ENCODE data around the gene MYO1E.
"Not testable (repeated sequence)": the region's sequence is repeated elsewhere in the genome, so short reads cannot be mapped to it uniquely, and the experiment has no call there.

The MYO1E gene

DNA sequence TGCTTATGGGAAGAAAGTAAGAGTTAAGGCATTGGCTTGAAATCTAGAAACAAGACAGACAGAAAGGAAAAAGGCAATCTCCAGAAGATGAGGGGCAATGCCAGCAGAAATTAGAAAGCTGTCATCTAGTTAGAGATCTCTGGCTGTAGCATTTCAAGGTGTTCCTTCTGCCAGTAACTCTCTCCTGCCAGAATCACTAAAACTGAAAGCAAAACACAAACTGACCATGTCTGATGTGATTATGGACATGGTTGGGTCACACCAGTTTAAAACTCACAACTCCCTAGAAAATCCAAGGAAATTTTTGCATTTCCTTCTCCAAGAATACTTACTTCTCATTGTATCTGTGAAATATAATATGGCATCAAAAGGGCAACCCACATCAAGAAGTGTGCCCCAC, 83.1 kb downstream of the MYO1E start:
- DNase-seq, result no peak

DNA sequence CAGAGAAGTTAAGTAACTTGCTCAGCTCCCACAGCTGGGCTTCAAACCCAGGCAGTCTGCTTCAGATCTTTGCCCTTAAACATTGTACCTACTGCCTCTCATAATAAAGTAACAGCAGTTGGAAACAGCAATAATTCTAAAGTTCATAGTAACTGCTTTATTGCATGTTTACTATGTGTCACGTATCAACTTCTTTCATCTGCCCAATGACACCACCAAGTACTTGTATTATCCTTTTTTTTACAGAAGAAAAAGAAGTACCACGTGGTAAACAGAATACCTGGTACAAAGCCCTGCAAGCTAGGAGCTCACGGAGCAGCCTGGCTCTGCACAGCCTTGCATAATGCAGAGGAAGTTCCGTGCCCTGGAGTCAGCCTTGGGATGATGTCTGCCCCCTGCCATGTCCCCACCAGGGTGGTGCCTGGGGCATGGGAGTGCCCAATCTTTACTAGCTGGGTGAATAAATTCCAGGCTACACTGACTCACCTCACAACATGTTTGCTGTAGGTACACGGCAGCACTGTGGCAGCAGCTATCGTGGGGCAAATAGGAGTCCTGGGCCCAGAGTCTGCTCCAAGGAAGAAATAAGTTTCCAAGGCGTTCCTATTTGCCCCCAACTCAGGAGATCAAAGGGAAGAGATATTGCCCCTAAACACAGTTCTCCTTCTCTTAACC, 88.8 kb downstream of the MYO1E start:
- DNase-seq, result no peak

DNA sequence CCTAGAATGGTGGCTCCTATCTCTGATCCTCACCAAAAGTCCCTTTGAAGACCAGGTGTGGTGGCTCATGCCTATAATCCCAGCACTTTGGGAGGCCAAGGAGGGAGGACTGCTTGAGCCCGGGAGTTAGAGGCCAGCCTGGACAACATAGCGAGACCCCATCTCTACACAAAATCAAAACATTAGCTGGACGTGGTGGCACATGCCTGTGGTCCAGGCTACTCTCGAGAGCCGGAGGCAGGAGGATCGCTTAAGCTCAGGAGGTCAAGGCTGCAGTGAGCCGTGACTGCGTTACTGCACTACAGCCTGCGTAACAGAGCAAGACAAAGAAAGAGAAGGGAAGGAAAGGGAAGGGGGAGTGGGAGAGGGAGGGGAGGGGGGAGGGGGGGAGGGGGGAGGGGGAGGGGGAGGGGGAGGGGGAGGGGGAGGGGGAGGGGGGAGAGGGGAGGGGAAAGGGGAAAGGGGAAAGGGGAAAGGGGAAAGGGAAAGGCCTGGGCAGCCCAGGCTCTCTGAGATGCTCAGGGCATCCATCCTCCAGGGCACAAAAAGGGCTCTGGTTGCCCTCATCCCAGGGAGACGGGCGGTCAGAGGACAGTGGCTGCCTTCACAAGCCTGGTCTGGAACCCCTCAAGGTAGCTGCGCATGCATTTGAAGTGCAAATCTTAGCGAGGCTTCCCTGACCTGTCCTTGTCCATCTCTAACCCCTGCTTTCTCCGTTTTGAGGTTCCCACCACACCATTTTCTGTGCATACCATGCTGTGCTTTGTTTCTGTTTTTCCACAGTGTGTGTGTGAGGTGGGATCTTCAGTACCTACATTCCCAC, 89.9 kb downstream of the MYO1E start:
- no peak for DNase-seq

DNA sequence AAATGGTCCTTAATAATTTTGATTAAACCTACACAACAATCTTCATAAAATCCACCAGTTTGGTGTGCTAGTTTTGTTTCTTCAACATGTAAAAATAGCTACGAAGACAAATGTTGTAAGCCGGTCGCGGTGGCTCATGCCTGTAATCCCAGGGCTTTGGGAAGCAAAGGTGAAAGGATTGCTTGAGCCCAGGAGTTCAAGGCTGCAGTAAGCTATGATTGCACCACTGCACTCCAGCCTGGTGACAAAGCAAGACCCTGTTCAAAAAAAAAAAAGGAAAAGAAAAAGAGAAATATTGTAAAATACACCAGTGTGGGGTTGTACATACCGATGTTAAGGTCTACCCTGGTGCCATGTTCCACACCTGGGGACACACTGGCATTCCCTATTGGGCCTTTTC, 91.0 kb downstream of the MYO1E start:
- no peak for DNase-seq

DNA sequence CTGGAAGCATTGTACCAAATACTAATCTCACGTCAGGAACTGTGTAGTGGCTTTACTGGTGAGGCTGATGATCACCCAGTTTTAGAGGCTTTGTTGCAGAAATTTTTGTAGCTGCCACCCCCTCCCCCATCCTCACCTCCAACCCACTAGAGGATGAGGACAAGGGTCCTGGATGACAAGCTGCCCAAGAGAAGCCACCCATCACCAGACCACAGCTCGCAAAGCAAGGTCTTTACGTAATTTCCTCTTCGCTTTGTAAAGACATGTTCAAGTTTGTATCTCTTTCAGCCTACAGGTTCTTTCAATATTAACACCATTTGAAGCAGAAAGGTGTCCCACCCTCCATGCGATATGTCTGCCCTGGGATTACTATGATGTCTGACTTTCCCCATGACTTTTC, 91.8 kb downstream of the MYO1E start:
- no peak for DNase-seq

DNA sequence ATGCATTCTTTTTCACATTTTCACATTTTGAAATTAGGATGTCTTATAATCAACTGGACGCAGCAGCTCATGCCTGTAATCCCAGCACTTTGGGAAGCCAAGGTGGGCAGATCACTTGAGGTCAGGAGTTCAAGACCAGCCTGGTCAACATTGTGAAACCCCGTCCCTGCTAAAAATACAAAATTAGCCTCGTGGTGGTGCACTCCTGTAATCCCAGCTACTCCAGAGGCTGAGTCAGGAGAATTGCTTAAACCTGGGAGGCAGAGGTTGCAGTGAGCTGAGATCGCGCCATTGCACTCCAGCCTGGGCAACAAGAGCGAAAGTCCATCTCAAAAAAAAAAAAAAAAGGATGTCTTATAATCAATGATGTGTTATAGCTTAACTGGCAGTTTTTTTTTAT, 92.4 kb downstream of the MYO1E start:
- DNase-seq, result not testable (repeated sequence)

DNA sequence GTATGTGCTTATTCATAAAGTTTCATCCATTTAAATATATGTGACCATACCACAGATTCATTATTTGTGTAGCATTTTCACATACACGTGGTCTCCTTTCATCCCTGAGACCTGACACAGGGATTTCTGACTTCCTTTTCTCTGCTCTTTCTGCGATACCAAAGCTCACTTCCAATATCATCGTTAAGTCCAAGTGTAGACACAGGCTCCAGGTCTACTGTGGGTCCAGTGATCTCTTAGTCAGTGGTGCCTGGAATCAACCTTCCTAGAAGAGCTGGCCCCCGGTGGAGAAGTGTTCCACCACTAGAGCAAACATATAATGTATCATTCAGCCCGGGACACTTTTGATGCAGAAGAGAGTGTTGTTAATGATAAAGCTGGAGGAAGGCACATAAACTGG, 93.6 kb downstream of the MYO1E start:
- DNase-seq, result no peak

DNA sequence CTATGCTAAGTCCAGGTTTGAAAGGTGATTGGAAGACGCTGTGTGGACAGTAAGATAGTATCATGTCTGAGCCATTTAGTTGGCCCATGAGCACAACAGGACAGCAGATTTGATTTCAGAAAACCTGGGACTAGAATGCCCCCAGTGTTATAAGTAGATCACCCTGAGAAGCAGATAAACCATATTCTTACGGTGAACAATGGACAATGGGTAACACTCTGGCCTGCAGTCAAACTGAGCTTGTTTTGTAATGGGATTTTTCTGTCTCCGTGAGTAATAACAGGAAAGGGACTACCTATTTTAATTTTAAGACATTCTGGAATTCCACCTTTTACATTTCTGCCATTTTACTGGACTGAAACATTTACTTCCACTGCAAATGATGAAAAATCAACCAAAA, 94.6 kb downstream of the MYO1E start:
- DNase-seq, result no peak

DNA sequence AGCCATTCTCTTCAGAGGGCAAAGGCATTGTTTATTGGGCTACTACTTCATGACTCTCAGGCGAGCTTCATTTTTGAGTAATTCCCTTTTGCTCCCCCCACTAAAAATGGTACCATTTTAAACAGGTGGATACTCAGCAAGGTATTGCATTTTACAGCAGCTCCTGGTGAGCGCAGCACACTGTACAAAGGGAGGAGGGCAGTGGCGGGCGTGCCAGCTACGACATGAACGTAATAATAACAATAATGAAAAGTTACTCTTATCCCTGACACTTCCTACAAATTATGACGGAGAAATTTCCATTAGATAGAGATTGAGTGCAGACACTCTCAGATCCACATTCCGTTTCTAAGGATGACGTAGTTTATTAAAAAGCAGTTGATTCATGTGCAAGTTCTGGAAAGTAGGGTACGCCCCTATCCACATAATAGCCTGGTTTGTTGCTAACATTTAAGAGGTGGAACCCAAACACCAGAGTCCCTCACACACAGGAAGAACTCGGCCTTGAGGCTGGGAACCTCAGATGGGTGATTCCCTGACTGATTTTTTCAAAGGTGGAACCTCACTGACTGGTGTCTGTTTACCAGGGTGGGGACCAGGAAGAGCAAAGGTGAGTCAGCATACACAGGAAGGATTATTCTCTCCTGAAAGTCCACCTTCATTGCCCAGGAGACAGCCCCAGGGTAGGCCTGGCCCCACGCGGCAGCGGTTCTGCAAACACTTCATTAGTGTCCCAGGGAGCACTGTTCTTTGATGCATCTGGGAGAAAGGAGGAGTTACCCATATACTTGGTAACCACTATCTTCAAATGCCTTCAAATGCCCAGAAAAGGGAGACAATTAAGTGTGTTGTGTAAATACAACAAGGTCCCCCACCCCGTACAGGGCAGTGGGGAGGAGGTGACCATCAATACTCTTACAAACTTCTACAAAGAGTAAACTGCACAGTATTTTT, 96.2 kb downstream of the MYO1E start:
- DNase-seq, result no peak

DNA sequence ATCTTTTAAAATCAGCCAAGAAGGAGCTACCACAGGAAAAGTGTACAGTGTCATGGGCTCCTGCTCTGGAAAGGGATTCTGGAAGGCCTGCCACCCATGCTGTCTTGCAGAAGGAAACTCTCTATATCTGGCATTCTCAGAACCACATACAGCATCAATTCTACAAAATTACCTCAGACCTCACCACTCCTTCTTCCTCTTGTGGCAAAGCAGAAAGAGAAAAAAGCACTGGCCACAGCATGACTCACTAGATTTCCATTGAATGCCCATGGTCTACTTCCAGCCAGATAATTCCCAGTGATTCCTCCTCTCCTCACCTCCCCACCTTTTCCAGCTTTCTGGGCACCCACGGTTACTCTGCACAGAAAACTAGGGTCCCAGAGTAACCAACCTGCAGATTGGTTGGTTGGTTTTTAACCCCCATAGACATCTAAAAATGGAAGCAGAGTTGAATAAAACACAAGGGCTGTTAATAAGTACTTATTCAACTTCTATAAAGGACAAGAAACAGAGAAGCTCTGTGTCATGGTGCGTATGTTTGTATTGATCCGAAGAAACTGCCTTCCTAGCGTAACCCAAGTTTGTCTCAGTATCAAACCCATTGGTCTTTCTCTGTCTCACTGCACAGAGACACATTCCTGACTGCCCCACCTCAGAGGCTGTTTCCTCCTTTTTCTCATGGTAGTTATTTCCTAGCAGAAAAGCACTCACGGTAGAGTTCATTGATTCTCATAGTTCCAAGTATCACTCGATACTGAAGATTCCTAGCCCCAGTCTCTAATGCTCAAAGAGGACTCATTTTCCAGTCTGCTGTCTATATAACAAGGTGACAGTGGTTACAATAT, 98.3 kb downstream of the MYO1E start:
- no peak for DNase-seq

DNA sequence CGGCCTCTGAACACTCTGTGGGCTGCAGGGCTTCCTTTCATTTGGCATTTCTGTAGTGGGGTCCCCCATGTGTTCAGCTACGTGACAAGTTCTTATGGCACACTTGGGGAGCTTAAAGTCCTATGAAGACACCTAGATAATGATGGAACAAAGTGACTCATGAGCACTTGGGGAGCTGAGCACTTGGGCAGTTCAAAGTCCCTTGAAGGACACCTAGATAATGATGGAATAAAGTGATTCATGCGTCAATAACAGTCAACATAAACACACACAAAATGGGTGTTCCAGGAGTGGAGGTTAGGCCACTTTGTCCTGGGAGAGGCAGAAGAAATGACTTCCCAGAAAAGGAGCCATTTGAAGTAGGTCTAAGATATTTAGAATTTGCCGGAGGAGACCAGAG, 99.4 kb downstream of the MYO1E start:
- no peak for DNase-seq

DNA sequence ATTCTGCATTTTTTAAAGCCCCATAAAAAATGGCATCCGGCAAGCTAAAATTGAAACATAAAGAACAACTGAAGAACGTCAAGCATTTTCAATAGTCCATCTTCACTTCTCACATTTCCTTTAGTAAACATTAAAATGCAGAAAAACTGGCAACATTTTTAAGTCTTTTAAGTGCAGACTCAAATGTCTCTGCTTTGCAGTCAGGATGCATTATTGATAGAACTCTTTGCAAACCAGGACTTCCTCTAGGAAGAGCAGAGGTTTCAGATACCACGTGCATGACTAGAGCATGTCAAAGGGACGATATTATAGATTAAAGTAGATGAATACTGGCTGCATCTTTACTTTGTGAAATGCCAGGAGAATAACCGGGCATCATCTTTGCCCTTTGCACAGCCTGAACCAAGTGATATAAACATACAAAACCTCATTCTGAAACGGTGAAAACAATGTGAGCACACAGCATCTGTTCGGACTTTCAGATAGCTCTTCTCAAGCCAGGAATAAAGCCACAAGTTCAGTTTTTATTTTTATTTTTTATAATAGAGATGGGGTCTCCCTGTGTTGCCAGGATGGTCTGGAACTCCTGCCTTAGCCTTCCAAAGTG, 101.0 kb downstream of the MYO1E start:
- no peak for DNase-seq

DNA sequence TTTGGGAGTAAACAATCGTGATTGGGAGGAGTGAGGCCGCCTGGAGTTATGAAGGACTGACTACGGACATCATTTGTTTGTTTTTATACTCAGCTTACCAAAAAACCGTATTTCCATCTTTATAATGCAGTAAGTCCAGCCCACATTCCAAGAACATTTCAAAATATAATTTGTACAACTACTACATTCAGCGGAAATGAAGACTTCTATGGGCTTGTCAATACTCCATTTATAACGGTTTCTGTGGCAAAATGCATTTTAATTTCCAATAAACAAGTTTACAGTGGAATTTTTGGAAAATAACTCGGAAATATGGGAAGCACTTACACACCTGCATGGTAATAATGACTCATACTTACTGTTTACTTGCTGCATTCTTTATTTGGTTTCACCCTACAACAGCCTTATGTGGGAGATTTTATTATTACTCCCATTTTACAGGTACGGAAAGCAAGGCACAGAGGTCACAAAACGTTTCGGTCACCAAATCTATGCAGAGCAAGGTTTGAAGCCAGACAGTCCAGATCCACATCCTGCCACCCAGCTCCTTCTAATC, 103.7 kb downstream of the MYO1E start:
- no peak for DNase-seq

DNA sequence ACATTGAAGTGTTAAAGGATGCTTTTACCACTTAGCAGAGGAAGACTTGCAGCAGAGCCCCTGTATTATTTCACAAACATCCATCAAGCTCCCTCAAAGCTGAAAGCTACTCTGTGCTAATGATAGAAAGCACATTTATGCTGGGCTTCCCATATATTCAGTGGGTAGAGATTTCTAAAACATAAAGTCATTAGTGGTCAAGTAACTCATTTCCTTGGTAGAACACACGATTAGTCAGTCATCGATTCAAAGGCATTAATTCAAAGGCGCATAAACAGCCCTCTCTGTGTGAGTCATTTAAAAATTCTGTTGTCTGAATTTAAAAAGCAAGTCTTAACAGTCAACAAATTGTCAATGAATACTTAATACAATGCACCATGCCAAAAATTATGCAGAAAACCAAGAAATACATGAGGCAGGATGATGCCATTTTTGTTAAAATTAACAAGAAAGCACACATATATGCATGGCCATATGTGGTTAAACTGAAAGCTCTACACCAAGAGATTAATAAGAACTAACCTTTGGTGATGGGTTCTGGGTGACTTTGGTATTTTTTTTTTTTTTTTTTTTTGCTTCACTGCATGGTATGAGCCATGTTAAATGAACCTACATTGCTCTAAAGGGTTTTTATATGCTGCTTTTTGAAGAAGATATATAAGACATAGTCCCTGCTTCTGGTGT, 104.4 kb downstream of the MYO1E start:
- DNase-seq, result no peak

DNA sequence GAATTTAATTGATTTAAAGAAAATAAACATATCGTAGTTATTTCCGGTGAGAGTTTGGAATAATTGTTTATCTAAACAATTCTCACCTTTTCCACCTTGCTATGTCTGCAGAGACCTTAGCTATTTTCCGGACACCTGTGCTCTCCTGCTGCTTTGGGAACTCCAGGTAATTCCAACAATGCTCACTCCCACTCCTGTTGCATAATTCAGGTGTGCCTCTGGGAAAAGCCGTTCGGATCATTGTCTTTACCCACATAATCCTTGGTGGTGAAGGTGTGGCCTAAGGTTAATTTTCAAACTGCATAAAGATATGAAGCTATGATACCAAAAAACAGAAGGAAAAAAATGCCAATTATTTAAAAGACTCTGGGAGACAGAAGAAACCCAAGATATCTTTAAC, 106.6 kb downstream of the MYO1E start:
- DNase-seq, result no peak

DNA sequence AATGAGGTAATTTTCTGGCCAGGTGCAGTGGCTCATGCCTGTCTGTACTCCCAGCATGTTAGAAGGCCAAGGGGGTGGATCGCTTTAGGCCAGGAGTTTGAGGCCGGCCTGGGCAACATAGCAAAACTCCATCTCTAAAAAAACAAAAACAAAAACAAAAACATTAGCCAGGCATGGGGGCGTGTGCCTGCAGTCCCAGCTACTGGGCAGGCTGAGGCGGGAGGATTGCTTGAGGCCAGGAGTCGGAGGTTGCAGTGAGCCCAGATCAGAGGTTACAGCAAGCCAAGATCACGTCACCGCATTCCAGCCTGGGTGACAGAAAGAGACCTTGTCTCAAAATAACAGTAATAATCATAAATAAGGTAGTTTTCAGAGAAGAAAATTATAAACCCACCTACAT, 110.4 kb downstream of the MYO1E start:
- no peak for DNase-seq

DNA sequence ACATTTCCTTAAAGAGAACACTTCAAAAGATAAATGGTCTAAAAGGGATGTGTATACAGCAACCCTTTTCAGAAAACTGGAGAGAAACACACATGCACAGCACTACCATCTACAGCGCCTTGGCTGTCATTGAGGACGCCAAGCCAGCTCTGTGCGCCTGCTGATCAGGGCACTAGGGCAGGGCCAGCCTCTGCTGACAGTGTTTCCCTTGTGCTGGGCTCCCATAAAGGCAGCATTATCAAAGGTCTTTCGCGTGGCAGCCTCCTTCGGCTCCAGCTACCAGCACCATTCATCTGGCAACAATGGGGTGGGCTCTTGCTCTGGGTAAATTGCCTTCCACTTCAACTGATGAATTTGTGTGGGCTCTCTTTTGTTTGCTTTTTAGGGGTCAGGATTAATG, 112.6 kb downstream of the MYO1E start:
- no peak for DNase-seq

DNA sequence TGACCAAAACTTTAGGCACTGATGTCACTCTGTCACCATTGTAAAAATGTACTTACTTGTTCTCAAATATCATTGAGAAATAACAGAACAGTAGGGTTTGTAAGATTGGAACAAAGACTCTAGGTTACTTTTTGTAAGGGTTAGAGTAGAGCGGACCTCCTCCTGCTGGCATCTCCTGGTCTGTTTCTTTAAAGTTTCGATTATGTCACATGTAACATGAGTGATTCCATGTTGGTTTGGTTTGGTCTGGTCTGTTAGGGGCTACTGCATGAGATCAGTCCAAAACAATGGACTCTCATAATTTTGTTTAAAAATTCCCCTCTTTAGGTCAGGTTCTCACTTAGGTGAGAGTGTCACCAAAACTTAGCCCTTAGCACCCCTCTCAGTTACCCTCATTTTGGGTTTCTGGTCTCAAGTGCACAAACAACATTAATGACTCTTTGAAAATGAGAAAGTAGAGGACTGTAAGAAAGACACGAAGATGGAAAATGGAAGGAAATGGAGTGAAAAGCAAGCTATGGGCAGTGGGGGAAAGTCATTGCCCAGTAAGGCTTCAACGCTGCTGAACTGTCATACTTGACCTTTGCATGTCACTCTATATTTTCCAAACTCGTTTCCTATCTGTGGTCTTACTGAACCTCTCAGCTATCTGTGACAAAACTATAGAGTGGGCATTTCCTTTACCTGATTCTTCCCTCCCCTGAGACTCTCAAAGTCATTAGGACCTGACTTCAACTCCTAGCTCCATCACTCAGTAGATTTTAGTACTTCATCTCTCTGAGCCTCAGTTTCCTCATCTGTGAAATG, 113.3 kb downstream of the MYO1E start:
- no peak for DNase-seq

DNA sequence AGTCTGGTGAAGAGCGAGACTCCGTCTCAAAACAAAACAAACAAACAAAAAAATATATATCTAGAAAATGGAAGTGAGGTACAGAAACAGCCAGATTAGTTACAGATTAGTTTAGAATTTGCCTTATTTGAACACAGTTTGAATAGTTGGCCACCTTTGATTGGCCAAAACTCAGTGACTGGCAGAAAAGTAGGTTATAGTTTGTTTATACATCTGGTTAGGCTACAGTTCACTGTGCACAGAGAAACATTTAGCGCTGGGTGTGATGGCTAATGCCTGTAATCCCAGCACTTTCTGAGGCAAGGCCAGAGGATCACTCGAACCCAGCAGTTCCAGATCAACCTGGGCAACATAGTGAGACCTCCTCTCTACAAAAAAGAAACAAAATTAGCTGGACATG, 114.4 kb downstream of the MYO1E start:
- no peak for DNase-seq

DNA sequence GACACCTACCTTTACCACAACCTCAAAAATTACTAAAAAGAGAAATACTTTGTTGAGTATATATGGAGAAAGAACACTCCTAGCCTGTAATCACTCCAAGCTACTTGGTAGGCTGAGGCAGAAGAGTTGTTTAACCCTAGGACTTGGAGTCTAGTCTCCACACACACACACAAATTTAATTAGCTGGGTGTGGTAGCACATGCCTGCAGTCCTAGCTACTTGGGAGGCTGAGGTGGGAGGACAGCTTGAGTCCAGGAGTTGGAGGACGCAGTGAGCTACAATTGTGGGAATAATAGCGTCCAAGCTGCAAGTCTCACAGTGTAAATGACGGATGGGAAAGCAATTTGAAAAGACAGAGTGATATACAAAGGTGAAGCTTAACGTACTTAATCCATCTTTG, 115.5 kb downstream of the MYO1E start:
- no peak for DNase-seq

Measured in DMS153 (cell line).